ENCODE data around the gene RBM15B.
"Not testable (repeated sequence)": the region's sequence is repeated elsewhere in the genome, so short reads cannot be mapped to it uniquely, and the experiment has no call there.

The RBM15B gene, protein sequence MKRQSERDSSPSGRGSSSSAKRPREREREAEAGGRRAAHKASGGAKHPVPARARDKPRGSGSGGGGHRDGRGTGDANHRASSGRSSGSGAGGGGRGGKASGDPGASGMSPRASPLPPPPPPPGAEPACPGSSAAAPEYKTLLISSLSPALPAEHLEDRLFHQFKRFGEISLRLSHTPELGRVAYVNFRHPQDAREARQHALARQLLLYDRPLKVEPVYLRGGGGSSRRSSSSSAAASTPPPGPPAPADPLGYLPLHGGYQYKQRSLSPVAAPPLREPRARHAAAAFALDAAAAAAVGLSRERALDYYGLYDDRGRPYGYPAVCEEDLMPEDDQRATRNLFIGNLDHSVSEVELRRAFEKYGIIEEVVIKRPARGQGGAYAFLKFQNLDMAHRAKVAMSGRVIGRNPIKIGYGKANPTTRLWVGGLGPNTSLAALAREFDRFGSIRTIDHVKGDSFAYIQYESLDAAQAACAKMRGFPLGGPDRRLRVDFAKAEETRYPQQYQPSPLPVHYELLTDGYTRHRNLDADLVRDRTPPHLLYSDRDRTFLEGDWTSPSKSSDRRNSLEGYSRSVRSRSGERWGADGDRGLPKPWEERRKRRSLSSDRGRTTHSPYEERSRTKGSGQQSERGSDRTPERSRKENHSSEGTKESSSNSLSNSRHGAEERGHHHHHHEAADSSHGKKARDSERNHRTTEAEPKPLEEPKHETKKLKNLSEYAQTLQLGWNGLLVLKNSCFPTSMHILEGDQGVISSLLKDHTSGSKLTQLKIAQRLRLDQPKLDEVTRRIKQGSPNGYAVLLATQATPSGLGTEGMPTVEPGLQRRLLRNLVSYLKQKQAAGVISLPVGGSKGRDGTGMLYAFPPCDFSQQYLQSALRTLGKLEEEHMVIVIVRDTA

DNA sequence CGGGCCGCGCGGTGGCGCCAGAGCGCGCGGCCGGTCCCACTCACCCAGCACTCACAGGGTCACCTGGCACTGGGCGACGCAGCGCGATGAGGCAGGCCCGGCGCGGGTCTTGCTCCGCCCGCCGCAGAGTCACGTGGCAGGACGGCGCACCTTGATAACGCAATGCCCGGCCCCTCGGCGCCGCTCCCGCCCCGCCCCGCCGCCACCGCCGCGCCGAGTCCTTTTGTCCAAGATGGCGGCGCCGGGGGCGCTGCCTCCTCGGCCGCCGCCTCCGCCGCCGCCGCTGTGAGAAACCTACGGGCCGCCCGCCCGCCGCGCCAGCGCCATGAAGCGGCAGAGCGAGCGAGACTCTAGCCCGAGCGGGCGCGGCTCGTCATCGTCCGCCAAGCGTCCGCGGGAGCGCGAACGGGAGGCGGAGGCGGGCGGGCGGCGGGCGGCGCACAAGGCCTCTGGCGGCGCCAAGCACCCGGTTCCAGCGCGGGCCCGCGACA, at the start of gene RBM15B:
RBM15B (plus strand) TSS at position 211 of the 491 bp plus-strand sequence; CDS start at position 326, 115 bp downstream.
- DNase-seq, result peak; percentile 94

DNA sequence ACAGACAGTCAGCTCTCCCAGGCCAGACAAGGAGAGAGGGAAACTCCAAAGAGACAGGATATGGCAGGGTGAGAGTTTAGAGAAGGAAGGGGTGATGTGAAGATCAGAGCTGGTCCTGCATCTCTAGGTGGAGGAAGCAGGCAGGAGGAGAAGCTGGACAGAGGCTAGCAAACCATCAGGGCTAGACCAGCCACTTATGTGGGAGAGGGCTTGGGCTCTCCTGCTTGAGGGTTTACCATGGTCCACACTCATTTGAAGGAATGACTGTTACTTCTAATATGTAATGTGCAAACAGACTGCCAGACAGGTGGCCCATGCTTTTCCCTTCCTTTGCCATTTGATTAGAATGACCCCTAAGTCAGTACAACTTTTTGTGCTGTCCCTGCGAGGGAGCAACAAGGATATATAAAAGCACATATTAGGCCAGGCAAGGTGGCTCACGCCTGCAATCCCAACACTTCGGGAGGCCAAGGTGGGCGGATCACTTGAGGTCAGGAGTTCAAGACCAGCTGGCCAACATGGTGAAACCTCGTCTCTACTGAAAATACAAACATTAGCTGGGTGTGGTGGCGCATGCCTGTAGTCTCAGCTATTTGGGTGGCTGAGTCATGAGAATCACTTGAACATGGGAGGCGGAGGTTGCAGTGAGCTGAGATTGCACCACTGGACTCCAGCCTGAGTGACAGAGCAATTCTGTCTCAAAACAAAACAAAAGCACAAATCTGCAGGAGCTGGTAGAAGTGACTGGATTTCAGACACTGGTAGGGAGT, 47.0 kb upstream of the RBM15B start:
- no peak for DNase-seq

DNA sequence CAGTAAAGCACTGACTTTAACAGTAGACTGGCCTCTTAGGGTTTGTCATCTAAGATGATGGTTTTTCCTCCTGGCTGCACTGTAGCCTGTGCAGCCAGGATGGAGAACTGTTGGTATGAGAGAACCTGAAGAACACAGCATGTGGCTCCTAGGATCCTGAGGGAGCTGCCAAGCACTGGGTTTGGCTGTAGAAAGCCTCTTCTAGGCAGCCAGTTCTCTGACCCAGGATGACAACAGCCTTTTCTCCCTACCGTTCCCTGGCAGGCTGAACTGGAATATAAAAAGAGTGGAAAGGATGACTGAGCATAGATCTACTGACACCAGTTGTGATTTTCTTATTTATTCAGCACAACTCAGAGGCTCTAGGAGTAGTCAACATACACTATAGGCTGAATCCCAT, 40.3 kb upstream of the RBM15B start:
- DNase-seq, result no peak

DNA sequence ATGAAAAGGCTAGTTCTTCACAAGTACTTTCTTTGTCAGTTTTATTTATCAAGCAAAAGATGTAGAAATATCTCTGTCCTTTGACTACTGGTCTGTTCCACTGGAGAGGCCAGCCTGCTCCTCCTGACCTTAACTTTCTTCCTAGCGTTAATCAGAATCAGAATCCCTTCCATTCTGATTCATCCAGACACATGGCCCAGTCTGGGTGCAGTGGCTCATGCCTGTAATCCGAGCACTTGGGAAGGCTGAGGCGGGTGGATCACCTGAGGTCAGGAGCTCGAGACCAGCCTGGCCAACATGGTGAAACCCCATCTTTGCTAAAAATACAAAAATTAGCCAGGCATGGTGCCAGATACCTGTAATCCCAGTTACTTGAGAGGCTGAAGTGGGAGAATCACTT, 38.0 kb upstream of the RBM15B start:
- DNase-seq, result no peak

DNA sequence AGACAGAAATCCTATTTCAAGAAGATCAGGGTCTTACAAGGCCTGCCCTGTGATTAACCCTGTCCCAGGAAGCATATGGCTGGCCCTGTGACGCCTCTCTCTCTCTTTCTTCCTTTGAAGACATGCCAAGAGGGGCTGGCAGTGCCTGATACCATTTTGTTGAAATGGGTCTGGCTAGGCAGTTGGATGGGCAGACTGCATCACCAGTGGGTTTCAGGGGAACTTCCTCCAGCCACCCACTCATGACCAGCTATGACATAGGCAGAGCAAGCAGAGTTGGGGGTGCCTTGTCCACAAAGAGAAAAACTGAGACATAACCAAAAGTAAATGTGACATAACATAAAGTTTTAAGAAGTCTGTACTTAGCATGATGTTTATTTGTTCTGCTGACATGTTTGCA, 37.4 kb upstream of the RBM15B start:
- peak; percentile 81 for DNase-seq

DNA sequence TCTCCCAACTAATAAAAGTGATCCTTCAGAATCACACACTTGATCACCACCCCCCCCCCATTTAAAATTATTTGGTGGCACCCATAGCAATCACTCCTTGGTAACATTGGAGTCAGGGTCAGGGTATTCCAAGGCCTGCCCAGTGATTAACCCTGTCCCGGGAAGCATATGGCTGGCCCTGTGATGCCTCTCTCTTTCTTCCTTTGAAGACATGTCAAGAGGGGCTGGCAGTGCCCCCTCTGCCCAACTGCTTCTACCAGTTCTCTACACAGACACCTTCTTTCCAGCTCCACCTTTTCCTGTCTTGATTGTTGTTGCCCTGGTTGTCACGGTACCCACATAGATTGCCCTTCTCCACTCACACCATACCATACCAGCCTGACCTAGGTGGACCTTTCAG, 36.9 kb upstream of the RBM15B start:
- no peak for DNase-seq

DNA sequence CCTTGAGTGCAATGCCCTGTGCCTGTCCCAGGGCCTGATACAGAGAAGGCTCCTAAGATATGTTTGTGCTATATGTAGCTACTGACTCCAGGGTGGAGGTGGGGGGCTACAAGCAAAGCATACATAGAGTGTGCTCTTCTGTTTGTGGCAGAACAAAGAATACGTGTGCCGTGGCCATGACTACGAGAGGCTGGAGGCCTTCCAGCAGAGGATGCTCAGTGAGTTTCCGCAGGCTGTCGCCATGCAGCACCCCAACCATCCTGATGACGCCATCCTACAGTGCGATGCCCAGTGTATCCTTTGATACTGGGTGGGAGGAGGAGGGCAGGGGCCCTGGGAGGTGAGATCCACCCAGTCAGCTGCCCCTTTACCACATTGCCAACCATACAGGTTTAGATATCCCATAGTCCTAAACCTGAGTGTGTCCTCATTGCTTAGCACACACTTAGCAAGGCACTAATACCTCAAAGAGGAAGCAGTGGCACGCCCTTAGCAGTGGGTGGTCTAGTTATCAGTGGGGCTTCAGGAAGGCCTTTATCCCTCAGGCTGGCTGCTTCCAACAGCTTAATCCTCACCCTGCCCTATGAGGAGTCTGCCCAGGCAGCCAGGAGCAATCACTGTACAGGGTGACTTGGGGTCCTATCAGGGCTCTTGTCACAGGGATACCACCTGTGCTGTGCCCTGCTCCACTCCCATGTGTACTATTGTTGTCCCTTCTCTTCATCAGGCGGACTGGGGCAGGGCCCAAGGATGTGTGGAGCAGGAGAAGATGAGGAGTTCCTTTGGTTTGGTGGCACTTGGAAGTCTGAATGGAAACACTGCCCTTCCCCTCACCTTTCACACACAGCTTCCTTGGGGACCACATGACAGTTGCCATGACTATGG, 36.1 kb upstream of the RBM15B start:
- DNase-seq, result no peak

DNA sequence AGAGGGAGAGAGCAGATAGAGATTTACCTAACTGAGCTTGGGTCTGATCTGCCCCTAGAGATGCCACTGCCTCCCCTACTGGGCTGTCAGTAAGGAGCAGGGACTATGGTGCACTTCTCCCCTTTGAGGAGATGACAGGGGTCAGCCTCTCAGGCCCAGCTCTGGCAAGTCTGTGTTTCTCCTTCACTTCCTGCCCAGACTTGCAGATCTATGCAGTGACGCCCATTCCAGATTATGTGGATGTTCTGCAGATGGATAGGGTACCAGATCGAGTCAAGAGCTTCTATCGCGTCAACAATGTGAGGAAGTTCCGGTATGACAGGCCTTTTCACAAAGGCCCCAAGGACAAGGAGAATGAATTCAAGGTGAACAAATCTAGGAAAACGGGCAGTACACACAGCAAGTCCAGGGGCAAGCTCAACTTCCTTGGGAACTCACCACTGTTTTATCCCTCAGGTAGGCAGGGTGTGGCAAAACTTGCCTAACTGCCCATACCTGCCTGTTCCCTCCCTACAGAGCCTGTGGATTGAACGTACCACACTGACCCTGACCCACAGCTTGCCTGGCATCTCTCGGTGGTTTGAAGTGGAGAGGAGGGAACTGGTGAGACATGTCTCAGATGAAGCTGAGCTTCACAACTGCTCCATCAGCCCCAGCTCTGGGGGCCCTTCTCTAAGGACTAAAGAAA, 35.0 kb upstream of the RBM15B start:
- no peak for DNase-seq

DNA sequence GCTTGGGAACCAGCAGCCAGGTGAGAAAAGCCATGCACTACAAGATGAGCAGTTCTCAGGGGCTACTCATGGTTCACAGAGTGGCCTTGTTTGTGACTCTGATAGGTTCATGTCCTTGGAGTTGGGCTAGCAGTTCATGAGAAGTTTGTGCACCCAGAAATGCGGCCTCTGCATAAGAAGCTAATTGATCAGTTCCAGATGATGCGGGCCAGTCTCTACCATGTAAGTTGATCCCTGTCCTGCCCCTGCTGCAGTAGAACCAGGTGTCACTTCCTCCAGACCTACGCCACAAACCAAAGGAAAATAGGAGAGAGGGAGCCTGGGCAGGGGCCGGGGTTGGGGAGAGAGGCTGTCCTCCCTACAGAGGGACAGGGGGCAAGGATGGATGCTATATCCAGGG, 33.2 kb upstream of the RBM15B start:
- no peak for DNase-seq

DNA sequence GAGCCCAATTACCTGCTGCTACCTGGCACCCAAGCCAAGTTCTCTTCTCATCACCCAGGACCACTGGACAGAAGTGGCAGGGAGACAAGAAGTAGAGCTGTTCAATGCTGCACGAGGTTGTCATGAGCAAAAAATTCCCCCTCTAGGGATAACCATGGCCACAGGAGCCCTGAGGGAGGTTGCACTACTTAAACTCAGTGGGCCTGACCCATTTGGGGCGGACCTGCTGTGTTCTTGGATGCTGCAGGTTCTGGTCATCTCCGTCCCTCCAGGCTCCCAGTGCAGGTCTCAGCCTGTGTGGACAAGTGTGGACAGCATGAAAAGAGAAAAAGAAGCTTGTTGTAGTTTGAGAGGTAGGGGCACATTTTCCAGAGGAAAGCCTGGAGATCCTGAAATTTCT, 32.1 kb upstream of the RBM15B start:
- no peak for DNase-seq

DNA sequence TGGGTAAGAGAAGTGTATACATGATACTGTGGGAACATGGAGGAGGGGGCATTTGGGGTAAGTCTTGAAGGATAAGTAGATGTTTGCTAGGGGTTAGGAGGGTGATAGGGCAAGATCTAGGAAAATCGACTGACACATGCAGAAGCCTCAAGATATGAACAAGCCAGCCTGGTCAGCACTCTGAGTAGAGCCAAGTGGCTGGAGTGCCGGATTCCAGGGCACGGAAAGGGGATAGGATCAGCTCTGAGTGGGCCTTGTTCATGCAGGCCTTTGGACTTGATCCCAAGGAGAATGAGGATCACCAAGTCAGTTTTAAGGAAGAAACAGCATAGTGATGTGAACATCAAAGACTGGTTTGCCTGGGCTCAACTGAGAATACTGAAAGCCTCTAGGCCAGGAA, 30.3 kb upstream of the RBM15B start:
- DNase-seq, result no peak

DNA sequence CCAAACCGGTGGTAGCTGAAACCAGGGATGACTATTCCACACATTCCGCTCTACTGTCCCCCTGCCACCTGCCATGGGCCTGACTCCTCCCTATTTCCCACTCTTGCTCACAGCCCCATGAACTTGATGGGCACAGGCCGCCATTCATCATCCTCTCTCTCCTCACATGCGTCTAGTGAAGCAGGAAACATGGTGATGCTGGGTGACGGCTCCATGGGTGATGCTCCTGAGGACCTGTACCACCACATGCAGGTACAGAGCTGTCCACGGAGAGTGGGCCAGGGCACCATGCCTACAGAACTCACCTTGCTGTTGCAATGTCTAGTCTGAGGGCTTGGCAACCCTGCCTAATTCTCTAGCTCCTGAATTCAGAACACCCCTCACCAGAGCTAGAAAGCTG, 29.3 kb upstream of the RBM15B start:
- no peak for DNase-seq

DNA sequence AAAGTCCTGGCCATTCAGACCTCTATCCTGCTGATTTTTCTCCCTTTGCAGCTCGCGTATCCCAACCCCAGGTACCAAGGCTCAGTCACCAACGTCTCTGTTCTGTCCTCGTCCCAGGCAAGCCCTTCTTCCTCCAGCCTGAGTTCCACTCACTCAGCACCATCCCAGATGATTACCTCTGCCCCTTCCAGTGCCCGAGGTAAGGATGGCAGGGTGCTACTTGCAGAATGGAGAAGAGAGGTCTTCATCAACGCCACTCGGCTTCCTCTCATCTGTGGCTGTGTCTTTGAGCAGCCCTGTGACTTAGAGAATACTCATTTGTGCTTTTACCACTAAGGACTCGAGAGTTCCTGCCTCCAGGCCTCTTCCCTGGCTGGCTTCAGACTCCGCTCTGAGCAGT, 28.6 kb upstream of the RBM15B start:
- DNase-seq, result no peak

DNA sequence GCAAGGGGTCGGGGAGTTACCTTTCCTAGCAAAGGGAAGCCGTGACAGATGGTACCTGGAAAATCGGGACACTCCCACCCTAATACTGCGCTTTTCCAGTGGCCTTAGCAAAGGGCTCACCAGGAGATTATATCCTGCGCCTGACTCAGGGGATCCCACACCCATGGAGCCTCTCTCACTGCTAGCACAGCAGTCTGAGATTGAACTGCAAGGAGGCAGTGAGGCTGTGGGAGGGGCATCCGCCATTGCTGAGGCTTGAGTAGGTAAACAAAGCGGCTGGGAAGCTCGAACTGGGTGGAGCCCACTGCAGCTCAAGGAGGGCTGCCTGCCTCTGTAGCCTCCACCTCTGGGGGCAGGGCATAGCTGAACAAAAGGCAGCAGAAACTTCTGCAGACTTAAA, 22.8 kb upstream of the RBM15B start:
- not testable (repeated sequence) for DNase-seq

DNA sequence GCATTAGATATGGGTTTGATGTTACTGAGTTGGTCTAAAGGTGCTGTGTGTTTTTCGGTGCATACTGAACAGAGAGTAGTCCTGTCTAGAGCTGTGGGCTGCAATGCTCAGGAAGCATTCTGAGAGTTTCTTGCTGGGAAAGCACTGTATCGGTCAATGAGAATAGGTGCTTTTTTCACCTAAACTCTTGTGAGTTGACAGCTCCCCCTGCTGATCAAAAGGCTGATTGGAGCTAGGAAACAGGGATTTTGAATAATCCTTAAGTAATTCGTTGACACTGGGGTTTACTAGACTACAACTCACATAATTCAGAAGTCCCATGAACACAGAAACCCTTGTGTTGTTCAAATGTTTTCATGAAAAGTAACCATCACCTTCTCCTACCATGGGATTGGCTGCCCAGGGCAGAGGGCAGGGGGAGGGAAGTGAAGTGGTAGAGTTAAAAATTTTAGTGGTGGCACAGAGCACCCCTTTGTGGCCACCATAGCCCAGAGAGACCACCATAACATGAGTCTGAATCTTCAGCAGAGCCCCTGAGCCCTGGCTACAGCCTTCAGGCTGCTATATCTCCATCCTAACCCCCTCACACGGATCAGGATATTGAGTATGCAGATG, 19.0 kb upstream of the RBM15B start:
- DNase-seq, result peak; percentile 36

DNA sequence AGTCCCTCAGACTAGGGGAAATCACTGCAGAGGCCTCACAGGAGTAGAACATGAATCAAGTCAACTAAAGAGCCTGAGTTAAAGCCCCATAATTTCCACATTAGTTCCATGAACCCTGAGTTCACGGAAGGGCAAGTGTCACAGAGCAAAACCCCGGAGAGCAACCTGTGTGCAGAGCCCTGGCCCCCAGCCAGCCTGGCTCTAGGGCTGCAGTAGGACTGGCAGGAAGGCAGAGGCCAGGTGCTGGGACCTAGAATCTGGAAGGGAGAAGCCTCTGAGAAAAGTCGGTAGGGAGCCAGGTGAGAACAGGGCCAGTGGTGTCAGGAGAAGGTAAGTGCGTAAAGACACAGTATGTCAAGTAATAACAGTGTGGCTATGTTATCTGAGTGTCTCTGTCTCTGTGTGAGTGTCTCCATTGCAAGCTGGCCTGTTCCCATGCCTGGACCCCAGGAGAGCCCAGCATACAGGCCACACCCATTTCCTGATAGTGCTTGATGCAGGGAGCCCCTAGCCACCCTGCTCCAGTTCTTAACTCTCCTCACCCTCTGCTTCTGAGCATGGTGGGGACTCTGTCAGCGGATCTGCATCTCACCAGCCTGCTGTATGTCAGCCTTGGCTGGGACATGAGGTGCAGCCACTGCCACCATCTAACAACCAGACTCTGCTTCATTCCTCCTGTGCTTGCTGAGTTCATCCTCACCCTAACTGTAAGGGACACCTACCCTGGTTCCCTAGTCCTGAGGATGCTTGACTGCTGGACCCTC, 17.2 kb upstream of the RBM15B start:
- no peak for DNase-seq

DNA sequence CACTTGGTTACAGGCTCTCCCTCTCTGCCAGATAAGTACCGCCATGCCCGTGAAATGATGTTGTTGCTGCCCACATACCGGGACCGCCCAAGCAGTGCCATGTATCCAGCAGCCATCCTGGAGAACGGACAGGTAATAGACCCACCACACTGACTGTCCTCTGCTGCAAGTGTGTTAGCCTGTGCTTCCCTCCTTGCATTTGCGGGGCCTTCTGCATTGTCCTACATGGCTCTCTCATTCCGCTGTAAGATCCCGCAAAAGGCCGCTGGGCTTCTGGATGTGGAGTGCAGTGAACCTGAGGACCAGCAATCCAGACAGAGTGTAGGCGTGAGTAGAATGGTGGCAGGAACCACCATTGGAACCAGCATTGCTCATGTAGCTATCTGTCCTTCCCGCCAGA, 16.6 kb upstream of the RBM15B start:
- DNase-seq, result no peak

DNA sequence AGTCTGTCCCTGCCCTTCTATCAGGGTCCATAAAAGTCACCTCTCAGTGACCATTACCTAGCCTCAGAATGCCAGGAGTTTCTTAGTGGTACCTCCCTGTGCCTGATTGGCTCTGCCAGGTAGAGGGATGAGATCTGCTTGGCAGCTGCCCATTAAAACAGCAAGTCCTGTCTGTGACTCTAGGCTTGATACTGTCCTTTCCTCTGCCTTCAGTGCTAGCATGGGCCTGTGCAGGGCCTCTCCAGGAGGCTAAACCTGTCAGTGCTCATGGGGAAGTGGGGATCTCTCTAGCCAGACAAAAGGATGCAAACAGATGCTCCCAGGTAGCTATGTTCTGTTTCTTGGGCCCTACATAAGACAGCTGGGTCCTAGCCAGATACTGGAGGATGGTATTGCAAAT, 15.9 kb upstream of the RBM15B start:
- DNase-seq, result no peak

DNA sequence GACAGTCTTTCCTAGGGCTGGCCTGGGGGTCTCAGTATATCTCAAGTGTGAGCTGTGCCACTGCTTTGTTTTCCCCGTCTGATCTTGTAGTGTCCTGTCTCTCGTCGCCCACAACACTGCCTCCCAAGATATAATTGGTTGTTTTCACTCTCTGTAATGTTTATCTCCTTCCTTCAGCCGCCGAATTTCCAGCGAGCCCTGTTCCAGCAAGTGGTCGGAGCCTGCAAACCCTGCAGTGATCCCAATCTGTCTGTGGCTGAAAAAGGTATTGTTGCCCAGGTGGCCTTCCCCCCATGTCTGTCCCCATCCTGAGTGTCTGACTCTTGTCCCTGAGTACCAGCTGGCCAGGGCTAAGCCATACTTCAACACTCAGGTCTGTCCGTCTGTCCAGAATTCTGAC, 15.5 kb upstream of the RBM15B start:
- no peak for DNase-seq

DNA sequence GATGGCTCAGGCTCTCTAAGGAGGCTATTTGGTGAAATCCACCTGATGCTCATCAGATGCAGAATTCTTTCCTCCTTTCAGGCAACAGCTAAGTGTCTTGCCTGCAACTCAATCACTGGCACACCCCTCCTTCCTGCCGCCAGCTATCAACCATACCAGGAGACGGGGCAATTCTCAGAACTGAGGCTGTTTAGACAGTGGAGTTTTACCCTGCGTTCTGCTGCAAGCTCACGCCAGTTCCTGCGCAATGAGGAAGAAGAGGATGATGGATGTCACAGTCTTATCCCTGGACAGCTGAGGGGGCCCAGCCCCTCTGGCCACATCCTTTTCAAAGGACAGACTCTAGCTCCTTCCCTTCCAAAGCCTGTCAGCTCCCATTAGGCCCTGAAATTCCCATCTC, 13.0 kb upstream of the RBM15B start:
- peak; percentile 7 for DNase-seq

Measured in MV-4-11 (cell line).